Muscle of arm (tissue), 12 donors: ENCODE measurements around the gene BTF3. TPM values are rescaled to one million over a fixed set of nuclear protein-coding genes. Genes with fewer than 3 reads are reported as not detected.
"Not testable (repeated sequence)": the region's sequence is repeated elsewhere in the genome, so short reads cannot be mapped to it uniquely, and the experiment has no call there.

Experiments
- DNase-seq: peaks from one replicate; pipeline ENCODE4 v3.0.0-alpha.2; 2013
- polyA plus RNA-seq, 12 donors: library from polyadenylated mRNA; unstranded; fragments of 120-200 nt; gene quantifications; one replicate each; pipeline ENCODE4 v1.2.1, GENCODE V29; 2013; ENCODE audit not compliant: insufficient read length in 12 of 12

BTF3 gene
- polyA plus RNA-seq, 12 donors, result 1,046 to 1,477 (median 1,324) TPM; not detected in 1

DNA sequence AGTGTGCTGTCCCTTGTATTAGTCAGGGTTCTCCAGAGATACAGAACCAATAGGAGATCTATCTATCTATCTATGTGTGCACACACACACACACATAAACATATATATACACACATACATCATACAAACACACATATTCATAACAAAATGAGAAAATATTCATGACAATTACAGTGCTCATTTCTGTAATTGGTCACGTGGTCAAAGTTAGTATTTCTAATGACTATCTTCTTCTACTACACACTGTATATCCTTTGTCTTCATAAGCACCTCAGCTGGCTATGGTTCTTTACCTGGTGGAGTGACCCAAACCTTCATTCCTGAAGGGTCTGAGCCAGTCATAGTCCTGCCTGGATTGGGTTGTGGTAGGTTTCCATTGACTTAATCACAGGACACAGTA lies 17.7 kb upstream of the BTF3 start:
- DNase-seq, result no peak

- no peak for DNase-seq
These were observed 15.7 kb upstream of the BTF3 start for GRCh38 chr5:73482383-73483136.

GRCh38 chr5:73483676-73484075 lies 14.6 kb upstream of the BTF3 start:
- DNase-seq, result no peak

GRCh38 chr5:73484511-73484910 lies 13.7 kb upstream of the BTF3 start:
- no peak for DNase-seq

DNA sequence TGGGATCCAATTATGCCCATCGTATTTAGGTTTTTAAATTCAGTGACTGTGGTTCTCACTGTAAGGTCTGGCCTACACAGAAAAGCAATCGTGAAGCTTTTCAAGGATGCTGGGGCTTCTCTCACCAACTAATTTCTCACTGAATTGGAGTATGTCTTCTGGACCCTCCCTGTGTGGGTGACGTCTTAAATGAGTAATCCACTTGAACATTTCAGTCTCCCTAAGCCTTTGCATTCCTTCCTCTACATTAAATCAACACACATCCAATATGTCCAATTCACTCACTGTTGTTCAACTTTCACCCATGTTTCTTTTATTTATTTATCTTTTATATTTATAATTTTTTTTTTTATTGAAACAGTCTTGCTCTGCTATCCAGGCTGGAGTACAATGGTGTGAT lies 12.5 kb upstream of the BTF3 start:
- DNase-seq, result no peak

DNA sequence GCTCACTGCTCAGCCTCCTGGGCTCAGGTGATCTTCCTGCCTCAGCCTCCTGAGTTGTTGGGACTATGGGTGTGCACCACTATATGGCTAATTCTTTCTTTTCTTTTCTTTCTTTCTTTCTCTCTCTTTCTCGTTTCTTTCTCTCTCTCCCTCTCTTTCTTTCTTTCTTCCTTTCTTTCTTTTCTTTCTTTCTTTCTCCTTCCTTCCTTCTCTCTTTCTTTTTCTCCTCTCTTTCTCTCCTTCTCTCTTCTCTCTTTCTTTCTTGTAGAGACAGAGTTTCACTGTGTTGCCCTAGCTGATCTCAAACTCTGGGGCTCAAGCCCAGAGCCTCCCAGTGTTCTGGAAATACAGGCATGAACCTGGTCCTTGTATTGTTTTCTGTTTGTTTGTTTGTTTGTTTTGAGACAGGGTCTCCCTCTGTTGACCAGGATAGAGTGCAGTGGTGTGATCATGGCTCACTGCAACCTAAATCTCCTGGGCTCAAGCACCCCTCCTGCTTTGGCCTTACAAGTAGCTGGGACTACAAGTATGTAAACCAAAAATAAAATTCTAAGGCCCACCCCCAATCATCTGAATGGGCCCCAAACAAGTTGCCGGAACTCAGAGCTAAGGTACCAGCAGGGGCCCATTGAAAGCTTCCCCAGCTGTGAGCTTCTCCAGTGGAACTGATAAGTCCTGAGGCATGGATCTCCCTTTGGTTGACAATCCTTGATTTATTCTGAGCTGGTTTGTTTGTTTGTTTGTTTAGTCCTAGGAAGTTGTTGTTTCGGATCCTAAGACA lies 11.9 kb upstream of the BTF3 start:
- DNase-seq, result no peak

DNA sequence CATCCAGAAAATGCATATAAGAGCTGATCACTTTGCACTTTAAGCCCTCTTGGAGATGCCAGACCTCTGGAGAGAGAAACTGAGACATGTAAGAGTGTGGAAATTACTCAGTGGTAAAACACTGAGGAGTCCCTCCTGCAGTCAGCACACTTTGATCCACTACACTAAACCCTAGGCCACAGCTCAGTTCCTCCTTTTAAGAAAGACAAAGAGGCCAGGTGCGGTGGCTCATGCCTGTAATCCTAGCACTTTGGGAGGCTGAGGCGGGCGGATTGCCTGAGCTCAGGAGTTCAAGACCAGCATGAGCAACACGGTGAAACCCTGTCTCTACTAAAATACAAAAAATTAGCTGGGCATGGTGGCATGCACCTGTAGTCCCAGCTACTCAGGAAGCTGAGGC lies 11.0 kb upstream of the BTF3 start:
- not testable (repeated sequence) for DNase-seq

DNA sequence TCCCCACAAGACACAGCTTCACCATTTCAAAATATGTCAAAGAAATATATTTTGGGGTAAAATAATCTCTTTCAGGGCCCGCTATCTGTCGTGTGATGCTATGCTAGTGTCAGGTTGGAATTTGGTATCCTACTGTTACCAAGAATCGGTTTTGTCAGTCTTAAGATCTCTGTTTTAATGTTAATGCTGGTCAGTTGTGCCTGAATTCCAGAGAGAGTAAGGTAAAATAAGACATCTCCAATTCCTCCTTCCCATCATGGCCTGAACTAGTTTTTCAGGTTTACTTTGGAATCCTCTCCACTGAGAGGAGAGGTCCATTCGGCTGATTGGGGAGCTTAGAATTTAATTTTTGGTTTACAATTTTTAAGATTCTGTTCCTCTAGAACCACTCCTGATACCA lies 10.4 kb upstream of the BTF3 start:
- DNase-seq, result no peak

- no peak for DNase-seq
These were observed 9.4 kb upstream of the BTF3 start for GRCh38 chr5:73488806-73489205.

GRCh38 chr5:73490088-73490487 lies 8.2 kb upstream of the BTF3 start:
- DNase-seq, result no peak

DNA sequence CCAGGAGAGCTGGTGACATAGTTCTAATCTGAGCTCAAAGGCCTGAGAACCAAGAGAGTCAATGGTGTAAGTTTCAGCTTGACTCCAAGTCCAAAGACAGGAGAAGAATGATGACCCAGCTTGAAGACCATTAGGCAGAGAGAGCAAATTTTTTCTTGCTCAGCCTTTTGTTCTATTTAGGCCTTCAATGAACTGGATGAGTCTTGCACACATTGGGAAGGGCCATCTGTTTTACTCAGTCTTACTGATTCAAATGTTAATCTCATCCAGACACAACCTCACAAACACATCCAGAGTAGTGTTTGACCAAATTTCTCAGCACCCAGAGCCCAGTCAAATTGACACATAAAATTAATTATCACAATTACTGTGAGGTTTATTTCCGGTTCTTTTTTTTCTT lies 7.1 kb upstream of the BTF3 start:
- DNase-seq, result no peak

DNA sequence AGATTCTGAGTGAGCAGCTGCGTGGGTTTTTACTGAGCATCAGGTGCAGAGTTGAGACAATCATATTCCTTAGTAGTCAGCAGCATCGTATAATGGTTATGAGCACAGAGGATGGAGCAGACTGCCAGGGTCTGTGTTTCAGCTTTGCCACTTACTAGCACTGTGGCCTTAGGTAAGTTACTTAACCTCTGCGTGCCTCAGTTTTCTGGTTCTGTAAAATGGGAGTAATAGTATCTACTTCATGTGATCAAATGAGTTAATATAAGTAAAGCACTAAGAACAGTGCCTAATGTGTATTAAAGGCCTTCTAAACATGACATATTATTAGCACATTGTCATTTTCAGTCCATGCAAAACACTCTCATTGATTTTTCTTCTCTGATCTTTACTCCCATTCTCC lies 4.8 kb upstream of the BTF3 start:
- no peak for DNase-seq

DNA sequence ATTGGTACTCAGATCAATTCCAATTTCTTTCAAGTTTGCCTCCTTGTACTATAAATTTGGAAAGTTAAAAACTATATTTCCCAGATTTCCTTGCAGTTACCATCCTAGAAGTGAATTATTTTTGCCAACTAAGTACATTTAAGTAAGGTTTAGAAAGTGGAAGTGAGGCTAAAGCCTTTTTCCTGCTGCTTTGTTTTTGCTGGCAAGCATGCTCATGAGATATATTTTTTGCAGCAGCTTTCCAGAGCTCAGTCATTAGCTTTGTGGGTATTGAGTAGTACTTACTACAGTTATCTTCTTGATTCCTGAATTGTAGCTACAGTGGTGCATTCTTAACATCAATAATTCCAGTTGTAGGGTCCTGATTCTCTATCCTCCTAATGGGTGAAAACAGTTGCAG lies 3.5 kb upstream of the BTF3 start:
- no peak for DNase-seq

DNA sequence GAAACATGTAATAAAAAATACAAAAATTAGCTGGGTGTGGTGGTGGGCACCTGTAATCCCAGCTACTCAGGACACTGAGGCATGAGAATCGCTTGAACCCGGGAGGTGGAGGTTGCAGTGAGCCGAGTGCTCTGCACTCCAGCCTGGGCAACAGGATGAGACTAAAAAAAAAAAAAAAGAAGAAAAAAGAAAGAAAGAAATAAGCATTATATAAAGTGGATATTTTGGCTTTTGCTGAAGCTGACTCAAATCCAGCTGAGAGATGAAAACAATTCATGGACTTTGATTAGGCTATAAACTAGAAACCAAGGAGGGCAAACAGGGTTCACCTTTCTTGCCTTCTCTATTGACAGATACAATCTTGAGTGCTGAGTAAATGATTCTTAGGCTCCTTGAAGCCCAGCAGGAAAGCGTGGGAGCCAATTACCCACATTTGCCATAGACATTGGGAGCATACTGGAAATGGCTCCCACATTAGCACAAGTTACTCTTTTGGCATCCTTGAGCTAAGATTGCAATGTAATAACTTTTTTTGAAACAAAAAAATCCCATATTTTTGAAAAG lies 2.4 kb upstream of the BTF3 start:
- no peak for DNase-seq

GRCh38 chr5:73496984-73497457 lies 1.2 kb upstream of the BTF3 start:
- no peak for DNase-seq

- no peak for DNase-seq
These were observed 665 bp upstream of the BTF3 start for GRCh38 chr5:73497497-73498056.

DNA sequence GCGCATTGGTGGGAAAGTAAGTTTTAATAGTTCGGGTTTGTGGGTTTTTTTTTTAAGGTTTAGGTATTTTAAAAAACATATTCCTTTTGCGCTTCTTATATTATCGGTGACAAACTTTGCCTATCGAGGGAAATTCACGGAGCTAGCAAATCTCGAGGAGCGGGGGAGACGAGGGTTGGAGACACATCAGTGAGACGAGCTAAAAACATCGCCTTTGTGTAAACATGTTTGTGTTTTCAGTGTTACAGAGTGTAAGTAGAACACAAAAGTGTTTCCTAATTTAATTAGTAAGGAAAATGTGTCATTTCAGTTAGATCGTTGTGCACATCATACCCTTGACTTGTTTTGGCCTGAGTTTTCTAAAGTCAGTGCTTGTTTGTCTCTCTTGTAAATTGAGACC lies 945 bp downstream of the BTF3 start:
- DNase-seq, result no peak

DNA sequence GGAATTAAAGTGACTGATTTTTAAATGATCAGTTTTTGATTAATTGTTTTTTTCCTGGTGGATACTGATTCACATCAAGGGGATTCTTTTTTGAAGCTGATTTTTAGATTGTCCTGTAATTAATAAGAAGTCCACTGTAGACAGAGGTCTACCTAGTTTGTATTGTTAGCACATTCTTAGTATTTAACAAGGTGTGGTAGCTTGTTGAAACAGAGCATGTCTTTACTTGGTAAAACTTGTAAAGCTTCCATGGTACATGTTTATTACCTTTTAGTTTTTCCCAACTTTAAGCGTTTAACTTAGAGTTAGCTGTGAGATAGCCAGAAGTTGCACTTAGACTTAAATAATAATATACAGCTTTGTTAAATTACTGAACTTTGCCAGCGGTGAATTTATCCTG lies 1.5 kb downstream of the BTF3 start:
- no peak for DNase-seq

GRCh38 chr5:73501406-73501805 lies 3.2 kb downstream of the BTF3 start:
- no peak for DNase-seq

DNA sequence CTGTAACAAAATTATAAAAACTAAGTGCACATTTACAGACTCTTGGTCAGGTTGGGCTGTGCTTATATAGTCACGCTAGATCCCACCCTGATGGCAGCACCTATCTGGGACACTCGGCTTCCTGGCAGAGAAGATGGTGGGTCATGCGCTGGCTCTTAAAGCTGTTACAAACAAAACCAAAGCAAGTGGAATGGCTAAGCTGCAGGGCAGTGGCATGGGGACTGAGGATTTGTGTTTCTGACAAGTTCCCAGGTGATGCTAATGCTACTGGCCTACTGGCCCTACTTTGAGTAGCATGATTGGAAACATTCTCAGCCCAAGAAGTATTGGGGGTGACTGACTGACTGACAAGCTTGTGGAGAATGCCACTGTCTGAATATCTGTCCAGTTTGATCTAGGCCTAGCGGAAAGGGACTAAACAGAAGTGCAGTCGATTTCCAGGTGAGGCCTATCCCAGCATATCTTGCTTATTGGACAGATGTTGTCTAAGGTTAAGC lies 8.3 kb downstream of the BTF3 start:
- DNase-seq, result no peak

DNA sequence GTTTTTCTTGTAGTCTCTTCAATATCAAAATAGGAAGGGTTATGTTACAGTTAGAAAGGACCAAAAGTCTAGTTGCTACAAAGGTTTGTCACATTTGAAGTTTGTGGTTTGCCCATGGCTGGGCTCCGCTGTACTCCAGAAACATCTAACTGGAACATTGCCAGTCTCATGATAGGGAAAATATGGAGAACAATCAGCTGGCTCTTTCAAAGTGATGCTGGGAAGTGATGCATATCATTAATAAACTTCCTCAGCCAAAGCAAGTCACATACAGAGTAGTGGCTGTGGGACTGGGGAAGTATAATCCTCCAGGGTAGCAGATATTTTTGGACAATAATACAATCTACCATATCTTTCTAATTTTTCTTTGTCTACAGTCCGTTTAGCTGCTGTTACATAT lies 8.8 kb downstream of the BTF3 start:
- no peak for DNase-seq

DNA sequence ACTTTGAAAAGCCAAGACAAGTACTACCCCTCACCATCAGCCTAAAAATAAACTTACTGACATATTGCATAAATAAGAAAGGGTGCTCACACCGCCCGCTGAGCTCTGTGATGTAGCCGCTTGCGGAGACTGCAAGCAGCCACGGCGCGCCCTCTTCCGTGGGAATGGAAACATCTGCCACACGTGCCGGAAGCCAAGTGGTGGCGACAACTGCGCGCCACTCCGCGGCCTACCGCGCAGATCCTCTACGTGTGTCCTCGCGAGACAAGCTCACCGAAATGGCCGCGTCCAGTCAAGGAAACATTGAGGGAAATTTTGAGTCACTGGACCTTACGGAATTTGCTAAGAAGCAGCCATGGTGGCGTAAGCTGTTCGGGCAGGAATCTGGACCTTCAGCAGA lies 10.3 kb downstream of the BTF3 start:
- DNase-seq, result not testable (repeated sequence)

DNA sequence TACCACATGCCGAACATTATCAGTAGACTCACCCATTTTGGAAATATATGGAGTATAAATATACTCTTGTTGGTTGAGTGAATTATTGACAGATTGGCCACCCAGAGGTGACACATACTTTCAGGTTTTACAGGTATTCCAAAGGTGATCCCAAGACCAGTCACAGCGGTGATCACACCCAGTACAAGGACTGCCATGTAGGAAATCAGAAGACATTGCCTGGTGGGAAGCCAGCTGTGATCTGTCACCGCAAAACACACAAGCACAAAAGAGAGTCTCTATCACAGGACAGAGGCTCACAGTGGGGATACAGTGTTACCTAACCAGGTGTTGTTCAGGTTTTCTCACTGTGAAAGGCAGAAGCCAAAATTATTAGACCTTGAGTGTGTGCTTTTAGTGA lies 15.8 kb downstream of the BTF3 start:
- DNase-seq, result no peak
